HFFc6 (cell line): Measurements from ENCODE around the gene CMIP. TPM values are rescaled to one million over a fixed set of nuclear protein-coding genes. Genes with fewer than 3 reads are reported as not detected.

Source experiments
- DNase-seq: peaks from one replicate; pipeline ENCODE4 v3.0.0-alpha.2; 2018
- H3K27ac Mint-ChIP-seq: 2 replicates; pipeline ENCODE4 v1.8.0; 2020; ENCODE audit warnings: mild to moderate bottlenecking, mixed read lengths
- H3K27me3 Mint-ChIP-seq: 2 replicates; pipeline ENCODE4 v1.8.0; 2021; ENCODE audit warnings: mild to moderate bottlenecking, moderate library complexity, mixed read lengths; ENCODE audit not compliant: insufficient read depth
- H3K36me3 Mint-ChIP-seq: 2 replicates; pipeline ENCODE4 v1.8.0; 2021; ENCODE audit warnings: low read depth, mixed read lengths
- H3K4me1 Mint-ChIP-seq: 2 replicates; pipeline ENCODE4 v1.8.0; 2020; ENCODE audit warnings: low read depth, mixed read lengths
- H3K4me3 Mint-ChIP-seq: 2 replicates; pipeline ENCODE4 v1.8.0; 2020; ENCODE audit warnings: mild to moderate bottlenecking, moderate library complexity, mixed read lengths
- H3K9me3 Mint-ChIP-seq: 2 replicates; pipeline ENCODE4 v1.8.0; 2020; ENCODE audit warnings: mild to moderate bottlenecking, mixed read lengths
- total RNA-seq, 6 experiments: library from RNA; stranded (reverse); fragmentation: NEBNext Ultra II Directional; extraction: Animal tissue kit (Norgen Biotek cat#: 25700); gene quantifications; 2 replicates in 1 of 6; 3 replicates in 5 of 6; pipeline ENCODE4 v1.2.3, GENCODE V29; 2021
- TF ChIP-seq, protein P1 (sequence below): fragments of 200-600 bp; sonication (generic); IDR thresholded peaks from 2 replicates; pipeline ENCODE4 v1.5.0; 2021; ENCODE audit warnings: antibody characterized with exemption, mild to moderate bottlenecking

CMIP gene
- total RNA-seq, 6 experiments from 2014 or later = 35.9 to 48.0 (median 43.5) TPM

DNA sequence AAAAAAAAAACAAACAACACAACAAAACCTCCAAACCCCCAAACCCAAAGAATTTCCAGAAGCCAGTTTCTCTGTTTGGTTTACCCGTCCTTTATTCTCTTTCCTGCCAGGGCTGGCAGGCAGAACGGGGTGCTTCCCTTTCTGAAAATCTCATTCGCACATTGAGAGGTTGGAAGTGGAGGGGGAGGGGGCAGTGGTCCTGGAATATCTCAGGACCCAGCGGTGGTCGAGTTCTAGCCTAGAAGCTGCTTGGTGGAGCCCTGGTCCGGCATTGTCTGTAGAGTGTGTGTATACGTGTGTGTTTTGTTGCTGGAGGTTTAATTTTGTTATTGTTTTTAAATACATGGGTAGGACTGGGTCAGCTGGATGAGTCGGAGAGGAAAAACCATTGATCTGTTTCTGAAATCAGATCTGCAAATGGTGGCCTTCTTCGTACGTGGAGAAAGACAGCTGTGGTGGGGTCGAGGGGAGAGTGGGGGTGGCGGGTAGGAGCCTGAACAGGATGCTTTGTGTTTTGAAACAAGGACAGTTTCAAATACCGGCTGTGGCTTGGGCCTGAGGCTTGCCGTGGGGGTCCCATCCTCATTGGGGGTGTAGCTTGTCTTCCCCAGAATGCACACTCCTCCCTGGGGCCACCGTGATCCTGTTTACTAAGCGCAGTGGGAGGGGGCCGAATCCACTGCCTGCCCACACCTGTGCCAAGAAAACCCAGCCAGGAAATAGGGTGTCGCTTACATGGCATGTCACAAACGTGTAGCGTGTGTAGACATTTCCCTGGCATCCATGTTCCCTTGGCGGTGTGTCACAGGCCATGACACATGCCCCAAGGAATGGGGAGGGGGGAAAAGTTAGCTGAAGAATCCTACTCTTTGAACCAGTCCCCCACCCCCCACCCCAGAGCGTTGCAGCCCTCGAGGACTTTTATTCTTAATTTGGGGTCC, 1.6 kb downstream of the CMIP start:
- DNase-seq = peak; percentile 41
- peaks cover 39% of the 10 kb centered on the region for H3K4me1 Mint-ChIP-seq

DNA sequence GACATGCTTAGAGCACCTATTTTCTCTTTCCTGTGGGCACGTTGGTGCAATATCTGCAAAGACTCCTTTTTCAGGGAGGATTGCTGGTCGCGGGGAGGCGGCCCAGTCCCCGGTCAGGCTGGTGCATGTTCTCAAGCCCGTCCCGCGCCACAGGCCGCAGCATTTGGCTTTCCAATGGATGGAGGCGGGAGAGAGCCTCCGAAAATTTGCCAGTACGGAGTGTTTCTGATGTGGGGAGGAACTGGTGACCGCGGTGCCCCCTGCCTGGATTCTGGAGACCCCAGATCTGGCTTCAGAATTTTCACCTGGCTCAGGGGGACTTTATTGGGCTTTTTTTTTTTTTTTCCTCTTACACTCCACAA, 2.3 kb downstream of the CMIP start:
- peak overlapping the region; percentile 89 for H3K4me3 Mint-ChIP-seq
- TF ChIP-seq, protein P1, sequence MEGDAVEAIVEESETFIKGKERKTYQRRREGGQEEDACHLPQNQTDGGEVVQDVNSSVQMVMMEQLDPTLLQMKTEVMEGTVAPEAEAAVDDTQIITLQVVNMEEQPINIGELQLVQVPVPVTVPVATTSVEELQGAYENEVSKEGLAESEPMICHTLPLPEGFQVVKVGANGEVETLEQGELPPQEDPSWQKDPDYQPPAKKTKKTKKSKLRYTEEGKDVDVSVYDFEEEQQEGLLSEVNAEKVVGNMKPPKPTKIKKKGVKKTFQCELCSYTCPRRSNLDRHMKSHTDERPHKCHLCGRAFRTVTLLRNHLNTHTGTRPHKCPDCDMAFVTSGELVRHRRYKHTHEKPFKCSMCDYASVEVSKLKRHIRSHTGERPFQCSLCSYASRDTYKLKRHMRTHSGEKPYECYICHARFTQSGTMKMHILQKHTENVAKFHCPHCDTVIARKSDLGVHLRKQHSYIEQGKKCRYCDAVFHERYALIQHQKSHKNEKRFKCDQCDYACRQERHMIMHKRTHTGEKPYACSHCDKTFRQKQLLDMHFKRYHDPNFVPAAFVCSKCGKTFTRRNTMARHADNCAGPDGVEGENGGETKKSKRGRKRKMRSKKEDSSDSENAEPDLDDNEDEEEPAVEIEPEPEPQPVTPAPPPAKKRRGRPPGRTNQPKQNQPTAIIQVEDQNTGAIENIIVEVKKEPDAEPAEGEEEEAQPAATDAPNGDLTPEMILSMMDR = no peak

More for the DNA sequence above, 1.6 kb downstream of the CMIP start:
- H3K4me3 Mint-ChIP-seq = peak overlapping the region; percentile 89
- TF ChIP-seq, protein P1 = no peak
- H3K9me3 Mint-ChIP-seq = no peaks in the 10 kb centered on the region
- no peaks in the 10 kb centered on the region for H3K36me3 Mint-ChIP-seq
- peak overlapping the region; percentile 74 for H3K27ac Mint-ChIP-seq
- peaks cover 14% of the 10 kb centered on the region for H3K27me3 Mint-ChIP-seq

DNA sequence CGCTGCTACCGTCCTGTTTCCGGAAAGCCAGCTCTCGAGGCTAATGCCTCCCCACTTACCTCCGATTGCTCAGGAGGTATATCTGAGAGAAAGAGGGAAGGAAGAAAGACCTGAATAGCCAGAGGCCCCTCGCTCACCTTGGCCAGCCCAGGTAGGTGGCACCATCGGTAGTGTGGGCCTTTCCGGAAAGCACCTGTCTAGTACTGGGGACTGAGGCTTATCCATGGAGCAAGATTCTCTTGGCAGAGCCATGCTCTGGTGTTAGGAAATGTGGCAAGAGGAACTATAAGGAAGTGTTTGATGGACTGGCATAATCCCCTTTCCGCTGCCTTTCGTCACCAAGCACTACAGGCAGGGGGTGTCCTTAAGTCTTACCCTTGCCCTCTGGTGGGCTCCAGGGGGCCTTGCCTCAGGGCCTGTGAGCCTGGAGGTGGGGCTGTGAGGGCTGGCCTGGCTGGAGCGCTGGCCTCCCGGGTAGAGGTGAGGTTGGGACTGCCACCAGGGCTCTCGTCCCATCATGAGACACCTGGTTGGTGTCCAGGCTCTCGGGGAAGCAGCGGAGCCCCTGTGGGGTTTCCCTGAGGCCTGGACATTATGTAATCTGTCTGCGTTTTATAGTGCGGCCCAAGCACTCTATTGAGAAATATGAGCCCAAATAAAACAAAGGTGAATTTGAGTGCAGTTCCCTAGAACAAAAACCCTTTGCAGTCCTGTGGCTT, 2.9 kb downstream of the CMIP start:
- H3K27ac Mint-ChIP-seq = peak overlapping the region; percentile 74
- H3K4me1 Mint-ChIP-seq = peaks cover 52% of the 10 kb centered on the region
- no peak for DNase-seq
- TF ChIP-seq, protein P1 = no peak
- H3K4me3 Mint-ChIP-seq = peak overlapping the region; percentile 89
- no peaks in the 10 kb centered on the region for H3K9me3 Mint-ChIP-seq
- H3K36me3 Mint-ChIP-seq = no peaks in the 10 kb centered on the region
- H3K27me3 Mint-ChIP-seq = peaks cover 11% of the 10 kb centered on the region

More for the DNA sequence above, 2.3 kb downstream of the CMIP start:
- no peak for DNase-seq
- Mint-ChIP-seq H3K27me3 (peaks cover 12% of the 10 kb centered on the region), H3K36me3 (no peaks in the 10 kb centered on the region), H3K4me1 (peaks cover 45% of the 10 kb centered on the region), H3K9me3 (no peaks in the 10 kb centered on the region), H3K27ac (peak overlapping the region; percentile 74)

DNA sequence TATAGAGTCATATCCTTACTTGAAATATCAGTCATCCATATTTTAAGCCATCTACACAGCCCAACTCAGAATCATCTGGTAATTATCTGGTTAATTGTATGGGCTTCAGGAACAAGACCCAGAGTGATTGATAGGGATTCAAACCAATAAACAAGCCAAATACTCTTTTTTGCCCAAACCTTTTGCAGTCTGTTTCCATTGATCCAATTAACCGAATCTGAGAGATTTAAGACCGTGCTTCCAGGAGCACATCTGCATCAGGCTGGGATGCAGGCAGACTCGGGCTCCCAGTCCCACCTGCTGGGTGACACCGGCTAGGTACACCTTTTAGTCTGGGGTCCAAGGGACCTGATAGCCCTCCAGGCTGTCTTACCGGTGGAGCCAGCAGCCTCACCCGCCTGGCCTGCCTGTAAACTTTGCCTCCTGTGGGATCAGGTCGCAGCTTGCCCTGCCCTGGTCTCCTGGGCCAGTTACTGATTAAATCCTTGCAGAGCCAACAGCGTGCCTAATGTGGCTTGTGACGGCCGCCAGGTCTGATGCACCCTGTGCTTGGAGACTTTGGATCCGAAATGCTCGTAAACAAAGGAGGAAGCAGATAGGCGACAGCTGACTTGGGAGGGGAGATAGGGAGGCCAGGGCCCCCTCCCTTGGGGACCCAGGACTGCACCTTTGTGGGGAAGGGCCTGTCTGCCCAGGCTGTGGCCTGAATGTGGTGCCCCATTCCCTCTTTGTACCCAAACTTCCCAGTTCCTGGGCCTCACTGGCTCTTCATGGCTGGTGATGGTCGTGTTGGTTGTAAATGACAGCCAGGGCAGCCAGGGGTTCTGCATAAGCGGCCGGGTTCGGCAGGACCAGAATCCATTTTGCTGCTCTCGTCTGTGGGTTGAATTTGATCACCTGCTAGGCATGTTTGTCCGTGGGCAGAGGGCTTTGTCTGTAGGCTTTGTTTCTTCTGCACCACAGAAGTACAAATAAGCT, 3.8 kb downstream of the CMIP start:
- no peak overlapping the region for H3K27ac Mint-ChIP-seq
- no peak for DNase-seq
- no peaks in the 10 kb centered on the region for H3K9me3 Mint-ChIP-seq
- H3K27me3 Mint-ChIP-seq = peaks cover 2% of the 10 kb centered on the region; the same call in 1 of the 2 replicates
- H3K36me3 Mint-ChIP-seq = no peaks in the 10 kb centered on the region
- TF ChIP-seq, protein P1 = no peak
- peaks cover 55% of the 10 kb centered on the region for H3K4me1 Mint-ChIP-seq
- no peak overlapping the region for H3K4me3 Mint-ChIP-seq

DNA sequence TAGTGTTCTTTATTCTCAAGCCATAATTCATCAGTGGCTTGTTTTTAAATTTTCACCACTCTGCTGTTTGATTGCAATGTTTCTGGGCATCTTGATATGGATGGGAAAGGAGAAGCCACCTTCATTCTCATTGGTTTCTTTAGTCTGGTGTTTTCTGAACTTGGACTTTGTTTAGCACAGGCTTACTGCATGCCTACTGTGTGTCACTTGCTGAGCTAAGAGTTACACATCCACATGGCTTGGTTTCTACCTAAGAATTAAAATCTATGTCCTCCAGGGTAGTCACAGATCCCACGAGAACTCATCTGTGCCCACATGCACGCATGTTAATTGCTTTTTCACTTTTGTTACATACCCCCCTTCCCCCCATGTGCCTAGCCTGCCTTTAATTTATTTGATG, 4.6 kb downstream of the CMIP start:
- H3K27ac Mint-ChIP-seq = no peak overlapping the region; the same call in 1 of the 2 replicates
- no peak for DNase-seq
- no peaks in the 10 kb centered on the region for H3K9me3 Mint-ChIP-seq
- H3K36me3 Mint-ChIP-seq = no peaks in the 10 kb centered on the region
- H3K4me1 Mint-ChIP-seq = peaks cover 50% of the 10 kb centered on the region
- H3K27me3 Mint-ChIP-seq = no peaks in the 10 kb centered on the region; the same call in 1 of the 2 replicates
- no peak overlapping the region for H3K4me3 Mint-ChIP-seq
- TF ChIP-seq, protein P1 = no peak
